ENCODE data around the gene PLEKHG5.

Gene PLEKHG5

GRCh38 chr1:6510493-6510892 lies 19.0 kb upstream of the PLEKHG5 start:
- DNase-seq (ENCODE audit: insufficient read length, low spot score), result no peak
- no peak for FAIRE-seq

GRCh38 chr1:6509919-6510291 lies 18.4 kb upstream of the PLEKHG5 start:
- DNase-seq (ENCODE audit: insufficient read length, low spot score) (no peak), FAIRE-seq (no peak)

GRCh38 chr1:6509220-6509918 lies 17.9 kb upstream of the PLEKHG5 start:
- FAIRE-seq (no peak), DNase-seq (ENCODE audit: insufficient read length, low spot score) (no peak)

- DNase-seq (ENCODE audit: insufficient read length, low spot score) (no peak), FAIRE-seq (no peak)
Observed at GRCh38 chr1:6508816-6509189, 17.3 kb upstream of the PLEKHG5 start.

- DNase-seq (ENCODE audit: insufficient read length, low spot score) (no peak), FAIRE-seq (no peak)
Observed at GRCh38 chr1:6508154-6508815, 16.8 kb upstream of the PLEKHG5 start.

- DNase-seq (ENCODE audit: insufficient read length, low spot score) (no peak), FAIRE-seq (no peak)
Observed at GRCh38 chr1:6507461-6507911, 16.0 kb upstream of the PLEKHG5 start.

- DNase-seq (ENCODE audit: insufficient read length, low spot score), result no peak
Observed at GRCh38 chr1:6507037-6507428, 15.6 kb upstream of the PLEKHG5 start.

GRCh38 chr1:6506210-6507036 lies 15.0 kb upstream of the PLEKHG5 start:
- FAIRE-seq (no peak), DNase-seq (ENCODE audit: insufficient read length, low spot score) (no peak)

More at GRCh38 chr1:6507037-6507428, 15.6 kb upstream of the PLEKHG5 start:
- no peak for FAIRE-seq

- no peak for DNase-seq (ENCODE audit: insufficient read length, low spot score)
- no peak for FAIRE-seq
Observed at GRCh38 chr1:6505367-6506209, 14.1 kb upstream of the PLEKHG5 start.

- DNase-seq (ENCODE audit: insufficient read length, low spot score), result no peak
- FAIRE-seq, result no peak
Observed at GRCh38 chr1:6504887-6505286, 13.4 kb upstream of the PLEKHG5 start.

GRCh38 chr1:6503884-6504602 lies 12.6 kb upstream of the PLEKHG5 start:
- FAIRE-seq (no peak), DNase-seq (ENCODE audit: insufficient read length, low spot score) (no peak)

GRCh38 chr1:6502000-6502891 lies 10.8 kb upstream of the PLEKHG5 start:
- FAIRE-seq, result no peak
- no peak for DNase-seq (ENCODE audit: insufficient read length, low spot score)

GRCh38 chr1:6501279-6501813 lies 9.9 kb upstream of the PLEKHG5 start:
- FAIRE-seq (no peak), DNase-seq (ENCODE audit: insufficient read length, low spot score) (no peak)

- FAIRE-seq (no peak), DNase-seq (ENCODE audit: insufficient read length, low spot score) (no peak)
Observed at GRCh38 chr1:6500544-6501278, 9.2 kb upstream of the PLEKHG5 start.

- FAIRE-seq (no peak), DNase-seq (ENCODE audit: insufficient read length, low spot score) (no peak)
Observed at GRCh38 chr1:6499296-6499695, 7.8 kb upstream of the PLEKHG5 start.

GRCh38 chr1:6498576-6499111 lies 7.2 kb upstream of the PLEKHG5 start:
- no peak for DNase-seq (ENCODE audit: insufficient read length, low spot score)
- no peak for FAIRE-seq

- DNase-seq (ENCODE audit: insufficient read length, low spot score) (no peak), FAIRE-seq (no peak)
Observed at GRCh38 chr1:6497867-6498575, 6.6 kb upstream of the PLEKHG5 start.
